Endodermal cell (in vitro differentiated cells): Measurements from ENCODE around the gene CUX1. TPM values are rescaled to one million over a fixed set of nuclear protein-coding genes. Genes with fewer than 3 reads are reported as not detected.

Source experiments
- DNase-seq: peaks from one replicate; pipeline ENCODE4 v3.0.0-alpha.2; 2017
- H3K27ac ChIP-seq: 2 replicates; pipeline ENCODE4 v1.5.1; 2013; ENCODE audit warnings: mild to moderate bottlenecking, low read depth, low read length, moderate library complexity
- H3K27me3 ChIP-seq: 2 replicates; pipeline ENCODE4 v1.6.1; 2013; ENCODE audit warnings: mild to moderate bottlenecking, low read length, moderate library complexity; ENCODE audit not compliant: insufficient read depth, control insufficient read depth, poor library complexity, severe bottlenecking
- H3K36me3 ChIP-seq: 2 replicates; pipeline ENCODE4 v1.7.0; 2013; ENCODE audit warnings: mild to moderate bottlenecking, low read length, moderate library complexity; ENCODE audit not compliant: control insufficient read depth, insufficient read depth
- H3K4me1 ChIP-seq: one replicate; pipeline ENCODE4 v1.7.0; 2013; ENCODE audit warnings: low read length; ENCODE audit not compliant: control insufficient read depth, insufficient read depth
- H3K4me3 ChIP-seq: 2 replicates; pipeline ENCODE4 v1.5.1; 2013; ENCODE audit warnings: mild to moderate bottlenecking, low read length, moderate library complexity
- H3K9ac ChIP-seq: 2 replicates; pipeline ENCODE4 v1.6.1; 2013; ENCODE audit warnings: mild to moderate bottlenecking, low read length, moderate library complexity; ENCODE audit not compliant: poor library complexity, severe bottlenecking; ENCODE audit errors: extremely low read depth
- H3K9me3 ChIP-seq: 2 replicates; pipeline ENCODE4 v1.6.1; 2013; ENCODE audit warnings: mild to moderate bottlenecking, low read length, moderate library complexity; ENCODE audit not compliant: control insufficient read depth
- H3K27ac Mint-ChIP-seq: 2 replicates; pipeline ENCODE4 v1.8.0; 2020; ENCODE audit warnings: mixed read lengths
- H3K27me3 Mint-ChIP-seq: 2 replicates; pipeline ENCODE4 v1.8.0; 2021; ENCODE audit warnings: mild to moderate bottlenecking, mixed read lengths; ENCODE audit not compliant: insufficient read depth
- H3K36me3 Mint-ChIP-seq: 2 replicates; pipeline ENCODE4 v1.8.0; 2020; ENCODE audit warnings: low read depth, mixed read lengths
- H3K4me1 Mint-ChIP-seq: 2 replicates; pipeline ENCODE4 v1.8.0; 2020; ENCODE audit warnings: mixed read lengths
- H3K4me3 Mint-ChIP-seq: 2 replicates; pipeline ENCODE4 v1.8.0; 2020; ENCODE audit warnings: mild to moderate bottlenecking, moderate library complexity, mixed read lengths
- H3K9me3 Mint-ChIP-seq: 2 replicates; pipeline ENCODE4 v1.8.0; 2020; ENCODE audit warnings: mild to moderate bottlenecking, mixed read lengths
- CTCF ChIP-seq: fragments of 200-600 bp; sonication (generic); conservative IDR thresholded peaks from 2 replicates; pipeline ENCODE4 v1.5.0; 2021; ENCODE audit warnings: antibody characterized with exemption, mild to moderate bottlenecking
- WGBS, 2 experiments: methylation state at CpG; one replicate each; pipeline versions ENCODE4 v1.1.5 to v1.1.7; 2013; ENCODE audit warnings: missing lambda C conversion rate in 2 of 2, mixed read lengths in 1 of 2; ENCODE audit not compliant: insufficient coverage in 1 of 2, insufficient read length in 1 of 2; 5-methylcytosine and 5-hydroxymethylcytosine counted together
- total RNA-seq, 2 donors: library from RNA; stranded (reverse); fragmentation: NEBNext Ultra II Directional in 1 of 2; extraction: Animal tissue kit (Norgen Biotek cat#: 25700) in 1 of 2; gene quantifications; 2 replicates in 1 of 2; 3 replicates in 1 of 2; pipeline ENCODE4 v1.2.1, GENCODE V29; 2021

The CUX1 gene
- total RNA-seq, 2 donors from 2014 or later, result 85.1 to 108 TPM

GRCh38 chr7:102302025-102302424, 484.6 kb downstream of the CUX1 start:
- no peaks in the 10 kb centered on the region for H3K9me3 Mint-ChIP-seq
- Histone ChIP-seq H3K27ac (no peak overlapping the region), H3K27me3 (no peaks in the 10 kb centered on the region), H3K9me3 (no peaks in the 10 kb centered on the region), H3K36me3 (no peaks in the 10 kb centered on the region), H3K4me1 (no peaks in the 10 kb centered on the region), H3K4me3 (no peak overlapping the region), H3K9ac (no peak overlapping the region)
- no peaks in the 10 kb centered on the region for H3K36me3 Mint-ChIP-seq
- no peak overlapping the region for H3K27ac Mint-ChIP-seq
- peaks cover 25% of the 10 kb centered on the region for H3K27me3 Mint-ChIP-seq
- WGBS, 2 experiments, result 90 to 97% methylated on average over 3 to 6 of the region's 6 CpGs
- no peak for DNase-seq
- no peak for TF ChIP-seq CTCF
- H3K4me1 Mint-ChIP-seq, result no peaks in the 10 kb centered on the region
- H3K4me3 Mint-ChIP-seq, result no peak overlapping the region

GRCh38 chr7:102303669-102304422, 486.4 kb downstream of the CUX1 start:
- H3K27ac ChIP-seq, result peak overlapping the region; percentile 10
- no peaks in the 10 kb centered on the region for H3K9me3 Mint-ChIP-seq
- TF ChIP-seq CTCF, result no peak
- no peak overlapping the region for H3K27ac Mint-ChIP-seq
- H3K9ac ChIP-seq, result no peak overlapping the region
- H3K4me1 Mint-ChIP-seq, result peaks cover 4% of the 10 kb centered on the region
- no peaks in the 10 kb centered on the region for H3K4me1 ChIP-seq
- no peaks in the 10 kb centered on the region for H3K36me3 ChIP-seq
- no peaks in the 10 kb centered on the region for H3K9me3 ChIP-seq
- H3K4me3 ChIP-seq, result no peak overlapping the region
- DNase-seq, result no peak
- H3K27me3 Mint-ChIP-seq, result peaks cover 21% of the 10 kb centered on the region
- H3K36me3 Mint-ChIP-seq, result no peaks in the 10 kb centered on the region
- no peaks in the 10 kb centered on the region for H3K27me3 ChIP-seq
- H3K4me3 Mint-ChIP-seq, result no peak overlapping the region
- 90 to 92% methylated on average over 12 to 13 of the region's 13 CpGs for WGBS, 2 experiments

GRCh38 chr7:102304668-102305067, 487.2 kb downstream of the CUX1 start:
- H3K9ac ChIP-seq, result no peak overlapping the region
- TF ChIP-seq CTCF, result no peak
- 76 to 92% methylated on average over 9 to 11 of the region's 11 CpGs for WGBS, 2 experiments
- H3K36me3 ChIP-seq, result no peaks in the 10 kb centered on the region
- Mint-ChIP-seq H3K4me1 (peaks cover 4% of the 10 kb centered on the region), H3K27ac (no peak overlapping the region), H3K9me3 (no peaks in the 10 kb centered on the region), H3K36me3 (no peaks in the 10 kb centered on the region), H3K4me3 (no peak overlapping the region), H3K27me3 (peaks cover 15% of the 10 kb centered on the region)
- no peak overlapping the region for H3K4me3 ChIP-seq
- no peaks in the 10 kb centered on the region for H3K9me3 ChIP-seq
- H3K27me3 ChIP-seq, result no peaks in the 10 kb centered on the region
- H3K4me1 ChIP-seq, result no peaks in the 10 kb centered on the region
- peak overlapping the region; percentile 24 for H3K27ac ChIP-seq
- DNase-seq, result no peak
